Amniotic stem cell (primary cell): ENCODE measurements around the gene TCF3.

Experiments
- DNase-seq: peaks from one replicate; lab custom pipeline; 2025; lab: John Stamatoyannopoulos, UW

TCF3 gene

GRCh38 chr19:1609680-1610474, 42.5 kb downstream of the TCF3 start:
- no peak for DNase-seq

GRCh38 chr19:1609103-1609396, 43.4 kb downstream of the TCF3 start:
- DNase-seq, result no peak

GRCh38 chr19:1608359-1609102, 43.9 kb downstream of the TCF3 start:
- no peak for DNase-seq

GRCh38 chr19:1606138-1606651, 46.2 kb downstream of the TCF3 start:
- DNase-seq, result no peak

- peak; percentile 88 for DNase-seq
These were observed 46.9 kb downstream of the TCF3 start, which contains the start of gene UQCR11 for GRCh38 chr19:1605236-1606137. Gene UQCR11, minus strand, starts transcription at chr19:1605462. Its CDS starts 53 bp downstream, at chr19:1605409.

- DNase-seq, result no peak
These were observed 50.2 kb downstream of the TCF3 start for GRCh38 chr19:1602091-1602707.

- no peak for DNase-seq
These were observed 50.8 kb downstream of the TCF3 start for GRCh38 chr19:1601613-1602064.

- DNase-seq, result no peak
These were observed 53.0 kb downstream of the TCF3 start for GRCh38 chr19:1599460-1599846.

GRCh38 chr19:1598777-1599459, 53.5 kb downstream of the TCF3 start:
- no peak for DNase-seq

- DNase-seq, result no peak
These were observed 59.0 kb downstream of the TCF3 start for GRCh38 chr19:1593501-1593772.

GRCh38 chr19:1592755-1593500, 59.5 kb downstream of the TCF3 start, which contains the start of gene MBD3:
Gene MBD3, minus strand, starts transcription at chr19:1592865. Its CDS starts 234 bp downstream, at chr19:1592631.
- peak; percentile 74 for DNase-seq

GRCh38 chr19:1592024-1592754, 60.2 kb downstream of the TCF3 start:
- DNase-seq, result peak; percentile 72

- no peak for DNase-seq
These were observed 60.9 kb downstream of the TCF3 start for GRCh38 chr19:1591421-1592023.

GRCh38 chr19:1590641-1591397, 61.6 kb downstream of the TCF3 start:
- no peak for DNase-seq

- DNase-seq, result no peak
These were observed 64.5 kb downstream of the TCF3 start for GRCh38 chr19:1587872-1588271.

- DNase-seq, result no peak
These were observed 67.2 kb downstream of the TCF3 start for GRCh38 chr19:1585243-1585580.

- DNase-seq, result no peak
These were observed 67.7 kb downstream of the TCF3 start for GRCh38 chr19:1584500-1585242.

- no peak for DNase-seq
These were observed 70.2 kb downstream of the TCF3 start for GRCh38 chr19:1582201-1582600.
